Activated T-cell treated with anti-CD3 and anti-CD28 coated beads for 4 hours (primary cell): Measurements from ENCODE around the gene ONECUT3.

ENCODE experiments used
- DNase-seq: peaks from one replicate; pipeline ENCODE4 v3.0.0-alpha.2; 2020

The ONECUT3 gene

GRCh38 chr19:1816530-1817298 lies 63.4 kb downstream of the ONECUT3 start:
- no peak for DNase-seq

DNA sequence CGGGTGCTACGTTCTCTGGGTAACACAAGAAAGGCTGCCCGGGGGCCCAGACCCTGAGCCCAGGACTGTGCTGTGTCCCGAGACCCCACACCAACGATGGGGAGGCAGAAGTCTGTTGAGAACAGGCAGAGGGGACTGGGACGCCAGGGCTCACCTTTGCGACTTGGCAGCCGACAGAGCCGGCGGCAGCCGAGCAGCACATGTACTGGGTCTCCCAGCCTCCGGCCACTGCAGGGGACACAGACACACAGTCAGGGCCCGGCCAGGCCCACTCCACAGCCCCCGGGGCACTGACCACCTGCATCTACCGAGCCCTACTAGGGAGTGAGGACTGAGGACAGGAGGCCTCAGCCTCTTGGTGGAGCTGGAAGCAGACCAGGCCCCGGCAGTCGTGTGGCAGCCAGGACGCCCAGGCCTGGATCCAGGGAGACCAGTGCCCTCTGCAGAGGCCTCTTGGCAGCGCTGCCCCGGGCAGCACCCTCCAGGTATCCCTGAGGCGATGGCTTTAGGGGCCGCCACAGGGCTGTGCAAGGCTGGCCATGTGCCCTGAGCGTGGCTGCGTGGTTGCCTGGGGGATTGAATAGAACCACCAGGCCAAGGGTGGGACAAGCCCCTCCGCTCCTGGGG lies 64.4 kb downstream of the ONECUT3 start:
- no peak for DNase-seq

GRCh38 chr19:1818549-1819195 lies 65.4 kb downstream of the ONECUT3 start:
- DNase-seq = no peak

DNA sequence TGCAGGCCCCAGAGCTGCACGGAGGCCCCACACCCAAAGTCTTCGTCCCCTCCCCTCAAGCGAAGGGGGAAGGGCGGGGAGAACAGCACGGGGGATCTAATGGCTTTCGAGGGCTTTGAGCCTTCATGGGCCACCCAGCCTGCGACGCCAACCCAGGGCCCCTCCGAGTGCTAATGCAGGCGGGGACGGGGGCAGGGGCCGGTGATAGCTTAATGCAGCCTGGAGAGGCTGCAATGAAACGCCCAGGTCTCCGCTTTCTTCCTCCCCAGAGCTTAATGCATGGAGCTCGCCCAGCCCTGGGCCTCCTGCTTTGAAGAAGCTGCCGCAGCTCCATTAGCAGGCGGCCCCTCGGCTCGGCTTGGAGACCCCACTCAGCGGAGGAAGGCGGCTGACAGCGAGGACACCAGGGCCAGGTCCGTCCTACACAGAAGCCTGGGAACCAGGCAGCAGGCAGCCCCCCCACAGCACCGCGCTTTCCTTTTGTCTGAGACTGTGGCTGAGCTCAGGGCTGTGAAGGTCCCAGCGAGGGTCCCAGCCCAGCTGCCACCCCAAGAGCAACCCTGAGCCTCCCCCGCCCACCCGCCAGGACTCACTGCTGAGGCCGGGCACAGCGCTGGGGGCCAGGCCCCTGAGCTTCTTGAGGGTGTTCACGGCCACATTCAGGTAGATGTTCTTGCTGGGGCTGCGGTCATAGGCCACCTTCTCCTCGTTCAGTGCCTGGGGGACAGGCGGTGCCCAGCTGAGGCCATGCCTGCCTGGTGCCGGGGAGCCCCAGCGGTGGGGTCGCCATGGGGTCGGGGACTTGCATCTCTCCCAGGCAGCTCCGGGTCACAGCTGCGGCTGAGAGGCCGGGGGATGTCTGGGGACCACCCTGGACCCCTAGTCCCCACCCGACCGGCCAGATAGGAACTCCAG lies 66.3 kb downstream of the ONECUT3 start:
- no peak for DNase-seq

GRCh38 chr19:1822210-1822609 lies 68.9 kb downstream of the ONECUT3 start:
- no peak for DNase-seq

DNA sequence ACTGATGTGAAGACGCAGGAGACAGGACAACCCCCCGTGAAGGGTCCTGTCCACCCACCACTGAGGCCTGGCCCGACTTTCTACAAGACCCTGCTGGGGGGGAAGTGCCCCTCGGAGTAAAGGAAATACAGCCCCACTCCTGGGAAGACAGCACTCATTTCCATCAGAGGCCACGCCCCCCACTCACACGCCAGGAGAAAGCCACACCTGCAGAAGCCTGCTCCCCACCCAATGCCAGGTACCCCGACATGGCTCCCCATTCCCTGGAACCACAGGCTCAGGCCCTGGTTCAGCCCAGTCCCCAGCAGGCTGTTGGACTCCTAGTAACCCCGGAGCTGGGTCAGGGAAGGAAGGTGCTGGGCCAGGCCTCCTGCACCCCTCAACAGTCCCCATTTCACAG lies 69.7 kb downstream of the ONECUT3 start:
- no peak for DNase-seq

GRCh38 chr19:1823539-1824251 lies 70.4 kb downstream of the ONECUT3 start:
- DNase-seq = no peak

DNA sequence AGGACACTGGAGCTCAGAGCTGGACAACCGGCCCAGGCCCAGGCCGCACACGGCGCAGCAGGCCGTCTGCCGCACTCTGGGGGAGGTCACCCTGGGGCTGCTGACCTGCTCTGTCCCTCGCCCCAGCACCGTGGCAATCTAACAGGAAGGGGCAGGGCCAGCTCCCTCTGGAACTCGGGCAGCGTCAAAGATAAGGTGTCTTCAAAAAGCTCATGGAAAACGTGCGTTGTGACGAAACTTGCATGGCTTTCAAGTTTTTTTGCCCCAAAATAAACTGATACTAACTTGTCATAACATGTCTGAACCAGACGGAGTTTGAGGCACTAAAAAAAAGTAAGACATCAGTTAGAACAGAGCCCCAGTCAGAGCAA lies 70.9 kb downstream of the ONECUT3 start:
- DNase-seq = no peak

DNA sequence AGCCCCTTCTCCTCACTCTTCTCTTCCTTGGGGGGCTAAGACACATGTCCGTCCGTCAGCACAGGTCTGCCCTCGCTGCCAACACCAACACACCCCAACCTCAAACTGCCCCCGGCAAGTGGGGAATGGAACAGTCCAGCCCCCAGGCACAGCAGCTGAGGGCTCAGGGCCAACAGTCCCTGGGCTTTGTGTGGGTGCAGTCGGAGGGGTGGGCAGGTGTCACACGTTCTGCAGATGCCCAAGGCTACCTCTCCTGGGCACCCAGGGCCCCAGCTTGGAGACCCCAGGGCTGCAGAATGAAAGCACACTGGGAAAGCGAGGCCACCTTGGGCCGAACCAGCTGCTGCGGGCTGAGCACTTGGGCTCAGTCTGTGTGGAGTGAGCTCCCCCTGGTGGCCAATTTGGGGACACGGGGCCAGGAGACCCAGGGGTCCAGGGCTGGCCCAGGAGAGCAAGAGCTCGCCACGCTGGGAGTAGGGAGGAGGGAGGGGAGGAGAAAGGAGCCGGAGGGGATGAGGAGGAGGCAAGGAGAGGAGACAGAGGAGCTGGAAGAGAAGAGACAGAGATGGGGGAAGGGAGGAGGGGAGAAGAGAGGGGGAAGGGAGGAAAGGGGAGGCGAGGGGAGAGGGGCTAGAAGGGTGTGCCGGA lies 72.7 kb downstream of the ONECUT3 start:
- DNase-seq = peak; percentile 73

- no peak for DNase-seq
Observed at GRCh38 chr19:1826557-1827521, 73.5 kb downstream of the ONECUT3 start.

DNA sequence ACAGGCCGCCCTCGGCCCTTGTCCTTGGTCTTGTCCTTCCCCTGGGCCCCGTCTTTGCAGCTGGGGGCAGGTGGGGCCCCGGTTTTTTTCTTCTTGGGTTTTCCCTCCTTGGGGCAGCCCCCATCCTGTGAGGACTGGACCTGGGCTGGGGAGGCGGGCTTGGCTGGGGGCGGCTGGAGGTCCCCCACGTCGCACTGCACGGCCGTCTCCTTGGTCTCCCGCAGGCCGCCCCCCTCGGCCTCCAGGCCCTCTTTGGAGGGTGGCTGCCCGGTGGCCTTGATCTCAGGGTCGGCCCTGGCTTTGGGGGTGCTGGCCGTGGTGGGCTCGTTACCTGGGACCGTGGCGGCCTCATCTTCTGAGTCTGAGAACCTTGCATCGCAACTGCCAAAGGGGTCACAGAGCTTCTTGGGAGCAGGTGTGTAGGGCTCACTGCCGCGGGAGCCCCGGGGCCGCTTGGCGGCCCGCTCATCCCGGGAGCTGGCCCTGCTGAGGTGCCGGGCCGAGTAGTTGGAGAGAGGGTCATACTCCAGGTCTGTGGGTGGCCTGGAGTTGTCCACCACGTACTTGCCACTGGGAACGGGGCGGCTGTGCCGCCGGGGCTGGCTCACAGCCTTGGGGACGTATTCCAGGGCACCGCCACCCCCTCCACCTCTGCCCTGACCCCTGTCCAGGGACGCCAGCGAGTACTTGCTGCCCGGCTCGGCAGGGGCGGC lies 74.4 kb downstream of the ONECUT3 start:
- no peak for DNase-seq

- DNase-seq = no peak
Observed at GRCh38 chr19:1828279-1829238, 75.3 kb downstream of the ONECUT3 start.

DNA sequence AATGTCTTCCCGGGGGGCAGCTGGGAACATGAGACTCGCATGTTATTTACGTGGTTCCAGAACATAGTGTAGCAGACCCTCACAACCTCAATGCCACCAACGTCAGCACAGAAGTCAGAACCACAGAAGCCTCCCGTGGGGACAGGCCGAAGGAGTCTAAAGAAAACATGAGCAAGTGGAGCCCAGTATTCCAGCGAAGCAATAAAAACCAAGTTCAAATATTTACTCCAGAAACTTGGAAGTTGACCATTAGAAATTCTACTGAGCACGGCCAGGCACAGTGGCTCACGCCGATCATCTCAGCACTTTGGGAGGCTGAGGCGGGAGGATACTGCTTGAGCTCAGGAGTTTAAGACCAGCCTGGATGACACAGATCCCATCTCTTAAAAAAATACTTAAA lies 76.7 kb downstream of the ONECUT3 start:
- no peak for DNase-seq

- DNase-seq = no peak
Observed at GRCh38 chr19:1830568-1830967, 77.3 kb downstream of the ONECUT3 start.
